Activated T-cell treated with anti-CD3 and anti-CD28 coated beads, Interleukin-2, amount 50 U/mL, for 1 hour (primary cell): Measurements from ENCODE around the gene CDH12.

Experiments
- DNase-seq: peaks from one replicate; pipeline ENCODE4 v3.0.0-alpha.2; 2020

CDH12 gene

GRCh38 chr5:21918451-21918850 lies 934.7 kb downstream of the CDH12 start:
- DNase-seq = no peak

GRCh38 chr5:21910731-21911130 lies 942.4 kb downstream of the CDH12 start:
- no peak for DNase-seq

GRCh38 chr5:21895766-21896350 lies 957.3 kb downstream of the CDH12 start:
- no peak for DNase-seq

- DNase-seq = no peak
Observed at GRCh38 chr5:21893161-21893560, 960.0 kb downstream of the CDH12 start.

DNA sequence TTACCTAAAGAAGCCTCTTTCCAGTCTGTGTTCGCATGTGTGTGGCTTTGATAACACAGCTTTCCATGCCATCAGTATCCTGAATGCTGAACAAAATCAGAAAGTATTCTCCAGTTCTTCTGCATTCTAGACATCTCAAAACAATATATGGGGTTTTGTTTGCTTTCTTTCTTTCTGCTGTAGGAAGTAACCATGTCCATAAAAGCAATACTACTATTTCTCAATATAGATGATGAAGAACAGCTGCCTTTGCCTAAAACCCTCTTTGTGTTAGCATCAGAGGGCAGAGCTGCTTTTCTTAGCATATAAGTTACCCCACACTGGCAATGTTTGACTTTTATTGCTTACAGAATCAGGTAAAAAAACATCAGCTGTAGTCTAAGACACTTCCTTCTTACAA lies 963.6 kb downstream of the CDH12 start:
- no peak for DNase-seq

DNA sequence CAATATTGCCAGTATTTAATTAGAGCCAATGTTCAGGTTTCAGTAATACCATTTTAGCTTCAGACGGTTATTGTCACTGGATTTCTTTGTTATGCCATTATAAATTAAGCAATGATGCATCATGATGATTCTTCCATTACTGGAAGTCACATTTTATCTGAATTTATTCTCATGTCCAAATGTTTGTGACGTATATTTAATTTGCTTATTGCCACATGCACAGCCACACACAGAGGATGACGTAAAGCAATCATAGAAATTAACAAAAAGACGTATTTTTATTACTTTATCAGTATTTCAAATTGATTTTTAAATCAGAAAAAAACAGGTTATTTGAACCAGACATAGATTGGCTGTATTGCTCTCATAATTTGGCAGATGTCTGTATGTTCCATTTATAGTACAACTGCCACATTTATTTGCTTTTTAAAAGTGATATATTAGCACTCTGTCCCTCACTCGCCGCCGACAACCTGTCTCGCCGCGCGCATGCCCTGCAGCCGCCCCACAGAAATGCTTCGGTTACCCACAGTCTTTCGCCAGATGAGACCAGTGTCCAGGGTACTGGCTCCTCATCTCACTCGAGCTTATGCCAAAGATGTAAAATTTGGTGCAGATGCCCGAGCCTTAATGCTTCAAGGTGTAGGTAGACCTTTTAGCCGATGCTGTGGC lies 970.9 kb downstream of the CDH12 start:
- DNase-seq = no peak

GRCh38 chr5:21880164-21880563 lies 973.0 kb downstream of the CDH12 start:
- DNase-seq = no peak

DNA sequence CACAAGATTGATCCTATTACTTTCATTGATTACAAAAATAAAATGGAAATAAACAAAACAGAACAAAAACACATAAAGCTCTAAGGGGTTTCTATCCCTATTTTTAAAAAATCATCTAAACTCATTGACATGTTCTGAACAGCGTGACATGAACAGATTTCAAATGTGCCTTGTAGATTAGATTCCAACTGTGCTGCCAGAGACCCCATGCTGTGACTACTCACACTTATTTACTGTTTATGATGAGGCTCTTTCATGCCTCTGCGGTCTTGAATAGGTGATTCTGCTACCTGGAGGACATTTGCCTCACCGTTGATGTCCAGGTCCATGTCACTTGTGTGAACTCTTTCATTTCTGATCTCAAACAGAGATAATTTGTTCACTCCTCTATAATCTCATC lies 990.2 kb downstream of the CDH12 start:
- DNase-seq = no peak

DNA sequence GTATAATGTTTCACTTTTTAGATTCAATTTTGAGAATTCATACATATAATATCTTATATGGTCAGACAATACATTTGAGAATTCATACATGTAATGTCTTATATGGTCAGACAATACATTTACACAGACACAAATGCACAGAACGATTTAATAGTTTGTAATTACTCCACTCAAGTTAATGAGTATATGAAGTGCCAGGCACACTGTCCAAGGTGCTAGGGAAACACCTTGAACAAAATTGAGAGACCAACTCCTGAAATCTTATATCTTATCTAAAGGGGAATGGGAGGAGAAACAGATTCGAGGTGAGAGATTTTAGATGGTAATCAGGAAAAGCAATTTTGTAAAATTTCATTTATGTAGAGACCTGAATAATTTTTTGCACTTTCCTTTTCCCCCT lies 994.7 kb downstream of the CDH12 start:
- no peak for DNase-seq

DNA sequence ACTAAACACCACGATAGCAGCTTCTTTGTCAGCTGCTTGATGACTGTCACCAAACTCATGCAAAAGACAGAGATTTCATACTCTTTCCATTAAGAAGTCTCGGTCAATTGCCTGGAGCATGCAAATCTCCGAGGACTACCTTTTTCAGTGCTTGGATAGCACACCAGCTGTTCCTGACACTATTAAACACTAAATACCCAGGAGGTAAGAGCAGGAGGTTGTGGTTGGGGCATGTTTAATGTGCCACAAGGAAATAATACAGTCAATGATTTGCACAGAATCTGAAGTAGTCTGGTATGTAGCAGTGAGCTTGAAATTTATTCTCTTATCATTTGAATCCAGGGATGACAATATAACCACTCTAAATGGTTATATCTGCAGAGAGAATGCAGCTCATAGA lies 996.2 kb downstream of the CDH12 start:
- no peak for DNase-seq

DNA sequence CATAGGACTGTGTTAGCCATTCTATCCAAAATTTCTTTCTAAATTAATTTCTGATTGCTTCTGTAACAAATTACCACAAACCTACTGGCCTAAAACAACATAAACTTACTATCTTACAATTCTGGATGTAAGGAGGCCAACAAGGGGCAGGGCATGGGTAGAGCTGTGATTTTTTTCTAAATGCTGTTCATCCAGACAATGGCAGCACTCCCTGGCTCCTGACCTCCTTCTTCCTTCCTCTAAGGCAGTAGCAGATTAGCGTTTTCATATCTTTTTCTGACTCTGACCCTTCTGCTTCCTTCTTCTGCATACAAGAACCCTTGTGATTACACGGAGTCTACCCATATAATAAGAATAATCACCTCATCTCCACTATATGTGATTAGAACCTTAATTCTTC lies 1005.8 kb downstream of the CDH12 start:
- DNase-seq = no peak

- DNase-seq = no peak
Observed at GRCh38 chr5:21844960-21845359, 1008.2 kb downstream of the CDH12 start.

DNA sequence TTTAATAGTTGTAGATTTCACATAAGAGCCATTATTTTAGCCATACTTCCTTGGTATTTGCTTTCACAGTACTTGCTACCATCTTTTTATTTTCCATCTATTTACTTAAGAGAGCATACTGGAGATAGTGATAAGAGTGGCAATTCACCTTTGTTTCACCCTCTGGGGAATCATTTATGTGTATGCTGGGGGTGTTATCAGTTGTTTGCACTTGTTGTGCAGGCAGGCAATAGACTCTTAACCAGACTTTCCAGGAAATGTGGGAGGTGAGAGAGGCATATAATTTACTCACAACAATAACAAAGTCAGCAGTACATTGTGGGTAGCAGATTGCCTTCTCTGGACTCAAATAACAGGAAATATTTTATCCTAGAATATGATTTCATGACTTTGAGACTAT lies 1018.3 kb downstream of the CDH12 start:
- DNase-seq = no peak

DNA sequence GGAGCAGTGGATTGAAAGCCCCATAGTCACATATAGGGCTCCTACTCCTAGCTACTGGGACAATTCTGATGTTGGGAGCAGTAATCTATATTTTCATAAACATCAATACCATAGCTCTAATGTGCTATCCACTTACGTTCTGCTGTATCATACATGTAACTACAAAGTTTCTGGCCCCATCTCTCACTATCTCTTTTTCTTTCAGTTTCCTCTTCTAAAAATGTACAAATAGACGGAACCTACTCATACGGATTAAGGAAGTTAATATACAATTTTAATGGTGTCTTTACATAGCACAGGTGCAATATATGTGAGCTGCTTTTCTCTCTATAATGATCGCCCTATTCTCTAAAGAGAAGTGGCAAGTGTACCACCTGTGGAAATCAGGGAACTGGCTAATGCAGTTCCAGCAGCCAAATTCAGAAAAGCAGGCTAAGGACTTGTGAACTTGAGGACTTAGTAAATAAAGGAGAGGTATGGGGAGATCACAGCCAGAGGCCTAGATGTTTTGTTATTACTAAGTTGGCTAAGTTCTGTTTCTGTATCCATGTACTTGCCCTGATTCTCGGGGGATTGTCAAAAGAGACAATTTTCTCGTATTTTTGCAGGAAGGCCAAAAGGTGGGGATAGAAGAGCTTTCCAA lies 1021.9 kb downstream of the CDH12 start:
- no peak for DNase-seq

- no peak for DNase-seq
Observed at GRCh38 chr5:21826884-21827283, 1026.3 kb downstream of the CDH12 start.

- DNase-seq = no peak
Observed at GRCh38 chr5:21823588-21823987, 1029.6 kb downstream of the CDH12 start.

DNA sequence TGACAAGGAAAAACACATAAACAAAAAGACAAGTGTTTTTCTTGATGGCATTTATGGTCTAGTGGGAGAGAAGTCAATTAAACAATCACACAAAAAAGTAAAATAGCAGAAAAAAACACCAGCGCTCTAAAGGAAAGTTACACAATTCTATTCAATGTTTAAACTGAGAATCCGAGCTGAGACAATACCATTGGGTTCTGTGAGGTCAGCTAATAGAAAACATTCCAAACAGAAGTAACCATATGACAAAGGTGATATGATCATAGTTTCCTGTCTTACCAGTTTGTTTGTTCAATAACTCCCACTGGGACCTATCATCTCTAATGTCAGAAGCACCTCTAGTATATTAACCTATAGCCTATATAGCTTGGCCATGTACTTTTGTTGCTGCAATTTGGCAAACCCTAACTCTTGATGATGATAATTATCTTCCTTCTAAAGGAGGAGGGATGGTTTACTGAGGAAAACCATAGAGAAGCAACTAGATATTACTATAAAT lies 1030.0 kb downstream of the CDH12 start:
- DNase-seq = no peak

GRCh38 chr5:21820527-21820926 lies 1032.6 kb downstream of the CDH12 start:
- no peak for DNase-seq

GRCh38 chr5:21818370-21818720 lies 1034.8 kb downstream of the CDH12 start:
- no peak for DNase-seq

DNA sequence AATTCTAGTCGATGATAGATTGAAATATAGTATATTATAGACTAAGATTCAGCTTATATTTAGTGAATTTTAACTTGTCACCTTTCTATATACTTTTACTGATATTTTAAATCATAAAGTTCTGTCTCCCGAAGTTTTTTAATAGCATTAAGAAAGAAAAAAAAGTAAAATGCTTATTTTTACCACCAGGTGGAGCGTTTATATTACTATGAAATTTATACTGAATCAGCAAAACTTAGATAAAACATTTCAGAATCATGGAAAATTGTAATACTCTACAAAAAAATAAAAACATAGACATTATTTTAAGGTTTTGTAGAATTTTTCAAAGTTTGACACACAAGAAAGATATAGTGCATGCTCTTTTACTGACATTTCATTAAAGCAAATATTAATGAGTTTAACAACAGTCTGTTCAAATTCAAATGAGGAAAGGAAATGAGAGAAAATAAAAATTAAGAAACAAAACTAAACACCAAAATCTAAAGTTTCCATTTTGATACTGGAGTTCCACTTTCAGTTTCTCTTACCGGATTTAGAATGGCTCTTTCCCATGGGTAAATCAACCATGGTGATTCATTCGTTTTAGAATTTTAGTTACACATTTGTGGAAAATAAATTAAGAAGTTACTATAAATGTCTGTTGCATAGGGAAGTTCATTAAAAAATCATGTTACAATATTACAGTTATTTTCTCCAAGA lies 1035.3 kb downstream of the CDH12 start:
- no peak for DNase-seq

DNA sequence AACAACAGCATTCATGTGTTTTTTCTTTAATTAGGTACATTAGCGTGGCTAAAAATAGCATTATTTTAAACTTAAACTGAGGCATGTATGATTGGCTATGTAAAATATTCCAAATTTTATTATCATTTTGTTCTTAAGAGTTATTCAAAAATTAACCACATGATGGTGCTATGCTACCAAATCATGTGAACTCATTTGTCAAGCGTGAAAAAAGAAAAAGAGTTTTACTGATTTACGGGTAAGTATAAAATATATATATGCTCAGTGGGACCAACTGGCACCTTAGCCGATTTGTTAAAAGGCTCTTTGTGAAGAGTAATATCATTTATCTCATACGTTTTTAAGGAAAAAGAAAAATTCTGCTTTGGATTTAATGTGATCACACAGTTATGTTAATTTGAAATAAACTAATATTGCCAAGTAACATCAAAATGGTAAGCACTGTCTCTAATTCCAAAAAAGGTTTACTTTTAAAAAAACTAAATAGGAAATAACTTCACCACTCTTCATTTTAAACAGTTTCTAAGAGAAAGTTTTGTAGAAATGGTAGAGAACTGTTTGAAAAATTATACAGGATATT lies 1042.3 kb downstream of the CDH12 start:
- DNase-seq = no peak

DNA sequence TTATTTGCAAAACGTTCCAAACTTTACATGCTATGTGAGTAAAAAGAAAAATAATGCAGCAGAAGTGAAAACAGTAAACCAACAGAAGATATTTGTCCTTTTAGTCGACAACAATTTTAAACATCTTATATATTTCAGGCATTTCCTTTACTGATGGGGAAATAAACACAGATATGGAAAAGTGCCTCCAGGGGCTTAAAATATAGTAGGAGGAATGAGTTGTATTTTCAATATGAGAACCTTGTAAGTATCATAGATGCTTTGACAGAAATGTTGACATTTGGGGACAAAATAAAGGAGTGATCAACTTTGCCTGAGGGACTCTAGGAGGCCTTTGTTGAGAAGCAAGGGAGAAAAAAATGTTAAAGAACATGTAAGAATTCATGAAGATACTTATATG lies 1043.5 kb downstream of the CDH12 start:
- no peak for DNase-seq

- DNase-seq = no peak
Observed at GRCh38 chr5:21807953-21808352, 1045.2 kb downstream of the CDH12 start.

- no peak for DNase-seq
Observed at GRCh38 chr5:21806943-21807342, 1046.2 kb downstream of the CDH12 start.
